Endodermal cell (in vitro differentiated cells): ENCODE data around the gene TIE1. TPM values are rescaled to one million over a fixed set of nuclear protein-coding genes. Genes with fewer than 3 reads are reported as not detected.
A peak's percentile ranks its signal among the peaks of the same experiment; 100 is the strongest.

Source experiments
- DNase-seq: peaks from one replicate; pipeline ENCODE4 v3.0.0-alpha.2; 2017
- H3K27ac ChIP-seq: 2 replicates; pipeline ENCODE4 v1.5.1; 2013; ENCODE audit warnings: mild to moderate bottlenecking, low read depth, low read length, moderate library complexity
- H3K27me3 ChIP-seq: 2 replicates; pipeline ENCODE4 v1.6.1; 2013; ENCODE audit warnings: mild to moderate bottlenecking, low read length, moderate library complexity; ENCODE audit not compliant: insufficient read depth, control insufficient read depth, poor library complexity, severe bottlenecking
- H3K36me3 ChIP-seq: 2 replicates; pipeline ENCODE4 v1.7.0; 2013; ENCODE audit warnings: mild to moderate bottlenecking, low read length, moderate library complexity; ENCODE audit not compliant: control insufficient read depth, insufficient read depth
- H3K4me1 ChIP-seq: one replicate; pipeline ENCODE4 v1.7.0; 2013; ENCODE audit warnings: low read length; ENCODE audit not compliant: control insufficient read depth, insufficient read depth
- H3K4me3 ChIP-seq: 2 replicates; pipeline ENCODE4 v1.5.1; 2013; ENCODE audit warnings: mild to moderate bottlenecking, low read length, moderate library complexity
- H3K9ac ChIP-seq: 2 replicates; pipeline ENCODE4 v1.6.1; 2013; ENCODE audit warnings: mild to moderate bottlenecking, low read length, moderate library complexity; ENCODE audit not compliant: poor library complexity, severe bottlenecking; ENCODE audit errors: extremely low read depth
- H3K9me3 ChIP-seq: 2 replicates; pipeline ENCODE4 v1.6.1; 2013; ENCODE audit warnings: mild to moderate bottlenecking, low read length, moderate library complexity; ENCODE audit not compliant: control insufficient read depth
- H3K27ac Mint-ChIP-seq: 2 replicates; pipeline ENCODE4 v1.8.0; 2020; ENCODE audit warnings: mixed read lengths
- H3K27me3 Mint-ChIP-seq: 2 replicates; pipeline ENCODE4 v1.8.0; 2021; ENCODE audit warnings: mild to moderate bottlenecking, mixed read lengths; ENCODE audit not compliant: insufficient read depth
- H3K36me3 Mint-ChIP-seq: 2 replicates; pipeline ENCODE4 v1.8.0; 2020; ENCODE audit warnings: low read depth, mixed read lengths
- H3K4me1 Mint-ChIP-seq: 2 replicates; pipeline ENCODE4 v1.8.0; 2020; ENCODE audit warnings: mixed read lengths
- H3K4me3 Mint-ChIP-seq: 2 replicates; pipeline ENCODE4 v1.8.0; 2020; ENCODE audit warnings: mild to moderate bottlenecking, moderate library complexity, mixed read lengths
- H3K9me3 Mint-ChIP-seq: 2 replicates; pipeline ENCODE4 v1.8.0; 2020; ENCODE audit warnings: mild to moderate bottlenecking, mixed read lengths
- WGBS, 2 experiments: methylation state at CpG; one replicate each; pipeline versions ENCODE4 v1.1.5 to v1.1.7; 2013; ENCODE audit warnings: missing lambda C conversion rate in 2 of 2, mixed read lengths in 1 of 2; ENCODE audit not compliant: insufficient coverage in 1 of 2, insufficient read length in 1 of 2; 5-methylcytosine and 5-hydroxymethylcytosine counted together
- total RNA-seq, 2 donors: library from RNA; stranded (reverse); fragmentation: NEBNext Ultra II Directional in 1 of 2; extraction: Animal tissue kit (Norgen Biotek cat#: 25700) in 1 of 2; gene quantifications; 2 replicates in 1 of 2; 3 replicates in 1 of 2; pipeline ENCODE4 v1.2.1, GENCODE V29; 2021
- TF ChIP-seq, protein P1 (sequence below): fragments of 200-600 bp; sonication (generic); conservative IDR thresholded peaks from 2 replicates; pipeline ENCODE4 v1.5.0; 2021; ENCODE audit warnings: antibody characterized with exemption, mild to moderate bottlenecking

TIE1 gene
- total RNA-seq, 2 donors from 2014 or later, result 0.40 to 0.99 TPM

- Mint-ChIP-seq H3K27me3 (peaks cover 1% of the 10 kb centered on the region), H3K9me3 (no peaks in the 10 kb centered on the region), H3K4me1 (peaks cover 17% of the 10 kb centered on the region), H3K4me3 (no peak overlapping the region), H3K36me3 (no peaks in the 10 kb centered on the region), H3K27ac (no peak overlapping the region)
- no peak overlapping the region for H3K4me3 ChIP-seq
- no peaks in the 10 kb centered on the region for H3K4me1 ChIP-seq
- DNase-seq, result no peak
- TF ChIP-seq, protein P1, sequence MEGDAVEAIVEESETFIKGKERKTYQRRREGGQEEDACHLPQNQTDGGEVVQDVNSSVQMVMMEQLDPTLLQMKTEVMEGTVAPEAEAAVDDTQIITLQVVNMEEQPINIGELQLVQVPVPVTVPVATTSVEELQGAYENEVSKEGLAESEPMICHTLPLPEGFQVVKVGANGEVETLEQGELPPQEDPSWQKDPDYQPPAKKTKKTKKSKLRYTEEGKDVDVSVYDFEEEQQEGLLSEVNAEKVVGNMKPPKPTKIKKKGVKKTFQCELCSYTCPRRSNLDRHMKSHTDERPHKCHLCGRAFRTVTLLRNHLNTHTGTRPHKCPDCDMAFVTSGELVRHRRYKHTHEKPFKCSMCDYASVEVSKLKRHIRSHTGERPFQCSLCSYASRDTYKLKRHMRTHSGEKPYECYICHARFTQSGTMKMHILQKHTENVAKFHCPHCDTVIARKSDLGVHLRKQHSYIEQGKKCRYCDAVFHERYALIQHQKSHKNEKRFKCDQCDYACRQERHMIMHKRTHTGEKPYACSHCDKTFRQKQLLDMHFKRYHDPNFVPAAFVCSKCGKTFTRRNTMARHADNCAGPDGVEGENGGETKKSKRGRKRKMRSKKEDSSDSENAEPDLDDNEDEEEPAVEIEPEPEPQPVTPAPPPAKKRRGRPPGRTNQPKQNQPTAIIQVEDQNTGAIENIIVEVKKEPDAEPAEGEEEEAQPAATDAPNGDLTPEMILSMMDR, result no peak
- H3K36me3 ChIP-seq, result no peaks in the 10 kb centered on the region
- 88 to 100% methylated on average over 1 of the region's 1 CpG for WGBS, 2 experiments
- H3K27ac ChIP-seq, result no peak overlapping the region
- no peak overlapping the region for H3K9ac ChIP-seq
- H3K9me3 ChIP-seq, result no peaks in the 10 kb centered on the region
- H3K27me3 ChIP-seq, result no peaks in the 10 kb centered on the region
These were observed 1.4 kb downstream of the TIE1 start for GRCh38 chr1:43302201-43302600.

DNA sequence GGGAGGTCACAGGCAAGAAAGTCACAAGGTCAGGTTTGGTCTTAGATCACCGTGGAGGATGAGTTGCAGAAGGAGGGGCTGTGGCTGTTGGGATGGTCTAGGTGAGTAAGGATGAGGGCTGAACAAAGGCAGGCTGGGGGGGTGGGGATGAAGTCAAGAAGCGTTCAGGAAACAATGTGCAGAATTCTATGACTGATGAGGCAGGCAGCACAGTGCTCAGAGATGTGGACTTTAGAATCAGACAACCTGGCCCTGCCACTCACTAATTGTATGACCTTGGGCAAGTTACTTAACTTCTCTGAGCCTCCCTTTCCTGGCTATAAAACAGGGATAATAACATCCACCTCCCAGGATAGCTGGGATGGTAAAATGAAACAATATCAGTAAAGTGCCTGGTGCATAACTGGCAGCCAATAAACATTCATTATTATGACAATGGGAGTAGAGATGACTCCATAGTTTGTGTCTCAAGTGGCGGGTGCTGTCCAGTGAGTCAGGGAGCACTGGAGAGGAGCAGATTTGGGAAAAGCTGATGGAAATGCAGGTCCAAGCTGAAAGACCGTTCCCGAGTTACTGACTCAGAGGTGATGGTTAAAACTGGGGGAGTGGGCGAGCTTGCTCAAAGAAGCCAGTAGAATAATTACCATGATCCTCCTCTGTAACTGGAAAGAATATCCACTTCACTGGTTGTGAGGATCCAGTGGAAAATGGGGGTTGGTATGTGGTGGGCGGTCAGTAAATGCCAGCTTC is 2.1 kb downstream of the TIE1 start:
- Mint-ChIP-seq H3K9me3 (no peaks in the 10 kb centered on the region), H3K36me3 (no peaks in the 10 kb centered on the region), H3K4me1 (peaks cover 17% of the 10 kb centered on the region), H3K27me3 (peaks cover 1% of the 10 kb centered on the region), H3K4me3 (no peak overlapping the region), H3K27ac (no peak overlapping the region)
- Histone ChIP-seq H3K36me3 (no peaks in the 10 kb centered on the region), H3K4me1 (no peaks in the 10 kb centered on the region), H3K27me3 (no peaks in the 10 kb centered on the region), H3K4me3 (no peak overlapping the region), H3K27ac (no peak overlapping the region), H3K9me3 (no peaks in the 10 kb centered on the region), H3K9ac (no peak overlapping the region)
- TF ChIP-seq, protein P1, result no peak
- no peak for DNase-seq
- WGBS, 2 experiments, result 90 to 97% methylated on average over 5 to 7 of the region's 7 CpGs

DNA sequence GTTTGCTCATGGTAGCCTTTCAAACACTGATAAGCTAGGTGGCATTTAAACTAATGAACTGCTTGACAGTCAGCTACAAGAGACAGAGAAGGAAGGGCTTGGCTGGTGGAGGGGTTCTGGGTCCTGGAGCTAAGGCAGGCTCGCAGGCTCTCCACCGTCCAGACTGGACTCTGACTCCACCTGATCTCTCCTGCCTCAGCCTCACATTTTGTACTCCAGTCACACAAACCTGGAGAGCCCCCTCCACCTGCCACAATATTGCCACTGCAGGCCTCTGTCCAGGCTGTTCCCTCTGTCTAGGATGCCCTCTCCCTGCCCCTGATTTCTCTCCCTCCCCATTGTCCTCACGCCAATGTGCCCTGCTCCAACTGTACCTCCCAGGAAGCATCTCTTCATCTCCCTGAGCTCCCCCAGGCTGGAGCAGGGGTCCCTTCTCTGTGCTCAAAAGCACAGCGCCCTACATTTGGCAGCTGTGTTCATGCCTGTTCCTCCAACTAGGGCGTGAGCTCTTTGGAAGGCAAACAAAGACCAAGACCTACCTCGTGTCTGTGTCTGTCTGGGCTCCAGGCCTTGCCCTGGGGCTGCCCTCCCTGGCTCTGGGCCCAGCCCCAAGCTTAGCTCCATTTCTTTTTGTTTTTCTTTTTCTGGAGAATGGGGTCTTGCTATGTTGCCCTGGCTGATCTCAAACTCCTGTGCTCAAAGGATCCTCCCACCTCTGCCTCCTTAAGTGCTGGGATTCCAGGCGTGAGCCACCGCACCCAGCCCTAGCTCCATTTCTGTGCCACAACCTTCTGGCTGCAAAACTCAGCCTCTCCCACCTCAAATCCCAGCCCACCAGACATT is 2.9 kb downstream of the TIE1 start:
- Mint-ChIP-seq H3K4me3 (no peak overlapping the region), H3K27ac (peak overlapping the region; percentile 5), H3K9me3 (no peaks in the 10 kb centered on the region), H3K4me1 (peaks cover 17% of the 10 kb centered on the region), H3K36me3 (no peaks in the 10 kb centered on the region), H3K27me3 (peaks cover 1% of the 10 kb centered on the region)
- Histone ChIP-seq H3K9ac (no peak overlapping the region), H3K27ac (no peak overlapping the region), H3K36me3 (no peaks in the 10 kb centered on the region), H3K4me1 (no peaks in the 10 kb centered on the region), H3K27me3 (no peaks in the 10 kb centered on the region), H3K4me3 (no peak overlapping the region), H3K9me3 (no peaks in the 10 kb centered on the region)
- TF ChIP-seq, protein P1, result no peak
- no peak for DNase-seq
- WGBS, 2 experiments, result 91 to 95% methylated on average over 5 to 8 of the region's 8 CpGs
